ENCODE results near the gene TPCN1.

Gene TPCN1

GRCh38 chr12:113278141-113278540 is 56.9 kb downstream of the TPCN1 start:
- no peak overlapping the region for H3K27ac ChIP-seq
- TF ChIP-seq ZFX (IDR thresholded peaks at IDR 0.05; ENCODE audit: borderline replicate concordance) (no peak), CTCF (IDR thresholded peaks at IDR 0.05) (no peak)

GRCh38 chr12:113278633-113279032 is 57.4 kb downstream of the TPCN1 start:
- H3K27ac ChIP-seq, result no peak overlapping the region
- no peak for TF ChIP-seq ZFX (IDR thresholded peaks at IDR 0.05; ENCODE audit: borderline replicate concordance)
- TF ChIP-seq CTCF (IDR thresholded peaks at IDR 0.05), result no peak

GRCh38 chr12:113284751-113285150 is 63.5 kb downstream of the TPCN1 start:
- TF ChIP-seq CTCF (IDR thresholded peaks at IDR 0.05), result no peak
- TF ChIP-seq ZFX (IDR thresholded peaks at IDR 0.05; ENCODE audit: borderline replicate concordance), result no peak
- H3K27ac ChIP-seq, result no peak overlapping the region

GRCh38 chr12:113285679-113286610 is 64.7 kb downstream of the TPCN1 start:
- no peak for TF ChIP-seq CTCF (IDR thresholded peaks at IDR 0.05)
- TF ChIP-seq ZFX (IDR thresholded peaks at IDR 0.05; ENCODE audit: borderline replicate concordance), result no peak
- H3K27ac ChIP-seq, result no peak overlapping the region

GRCh38 chr12:113286712-113287111 is 65.4 kb downstream of the TPCN1 start:
- H3K27ac ChIP-seq, result no peak overlapping the region
- TF ChIP-seq ZFX (IDR thresholded peaks at IDR 0.05; ENCODE audit: borderline replicate concordance), result no peak
- TF ChIP-seq CTCF (IDR thresholded peaks at IDR 0.05), result no peak

GRCh38 chr12:113287146-113287898 is 66.1 kb downstream of the TPCN1 start:
- TF ChIP-seq ZFX (IDR thresholded peaks at IDR 0.05; ENCODE audit: borderline replicate concordance) (no peak), CTCF (IDR thresholded peaks at IDR 0.05) (no peak)
- no peak overlapping the region for H3K27ac ChIP-seq

GRCh38 chr12:113287899-113288282 is 66.6 kb downstream of the TPCN1 start:
- TF ChIP-seq CTCF (IDR thresholded peaks at IDR 0.05) (no peak), ZFX (IDR thresholded peaks at IDR 0.05; ENCODE audit: borderline replicate concordance) (no peak)
- no peak overlapping the region for H3K27ac ChIP-seq

All from 22Rv1 (cell line).